ENCODE results near the gene ENTPD5.

- TF ChIP-seq, protein P1, sequence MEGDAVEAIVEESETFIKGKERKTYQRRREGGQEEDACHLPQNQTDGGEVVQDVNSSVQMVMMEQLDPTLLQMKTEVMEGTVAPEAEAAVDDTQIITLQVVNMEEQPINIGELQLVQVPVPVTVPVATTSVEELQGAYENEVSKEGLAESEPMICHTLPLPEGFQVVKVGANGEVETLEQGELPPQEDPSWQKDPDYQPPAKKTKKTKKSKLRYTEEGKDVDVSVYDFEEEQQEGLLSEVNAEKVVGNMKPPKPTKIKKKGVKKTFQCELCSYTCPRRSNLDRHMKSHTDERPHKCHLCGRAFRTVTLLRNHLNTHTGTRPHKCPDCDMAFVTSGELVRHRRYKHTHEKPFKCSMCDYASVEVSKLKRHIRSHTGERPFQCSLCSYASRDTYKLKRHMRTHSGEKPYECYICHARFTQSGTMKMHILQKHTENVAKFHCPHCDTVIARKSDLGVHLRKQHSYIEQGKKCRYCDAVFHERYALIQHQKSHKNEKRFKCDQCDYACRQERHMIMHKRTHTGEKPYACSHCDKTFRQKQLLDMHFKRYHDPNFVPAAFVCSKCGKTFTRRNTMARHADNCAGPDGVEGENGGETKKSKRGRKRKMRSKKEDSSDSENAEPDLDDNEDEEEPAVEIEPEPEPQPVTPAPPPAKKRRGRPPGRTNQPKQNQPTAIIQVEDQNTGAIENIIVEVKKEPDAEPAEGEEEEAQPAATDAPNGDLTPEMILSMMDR (IDR thresholded peaks at IDR 0.05; ENCODE audit: insufficient read depth, low read length, poor library complexity, severe bottlenecking), result no peak
- TF ChIP-seq EZH2phosphoT487 (conservative IDR thresholded peaks at IDR 0.05; ENCODE audit: low read length), result no peak
Observed at GRCh38 chr14:73953731-73954130, 65.4 kb downstream of the ENTPD5 start.
